Measurements from ENCODE around the gene LSM7. TPM values are rescaled to one million over a fixed set of nuclear protein-coding genes. Genes with fewer than 3 reads are reported as not detected.

Gene LSM7
- total RNA-seq, 1 experiment from 2014 or later = 93.0 TPM

DNA sequence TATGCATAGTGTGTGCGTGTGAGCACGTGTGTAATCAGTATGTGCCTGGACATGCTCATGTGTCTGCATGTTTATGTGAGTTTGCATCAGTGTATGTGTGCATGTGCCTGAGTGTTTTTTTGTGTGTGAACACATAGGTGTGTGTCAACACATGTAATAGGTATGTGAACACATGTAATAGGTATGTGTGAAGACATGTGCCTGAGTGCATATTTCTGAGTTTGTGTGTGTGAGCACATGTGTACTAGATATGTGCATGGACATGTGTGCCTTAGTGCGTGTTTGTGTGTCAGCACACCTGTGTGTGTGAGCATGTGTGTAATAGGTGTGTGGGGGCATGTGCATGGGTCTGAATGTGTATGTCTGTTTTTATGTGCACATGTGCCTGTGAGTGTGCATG lies 7.5 kb upstream of the LSM7 start:
- Mint-ChIP-seq H3K27ac (ENCODE audit: unreplicated experiment) (peak overlapping the region; percentile 26), H3K36me3 (ENCODE audit: insufficient read depth, unreplicated experiment) (peaks cover 7% of the 10 kb centered on the region), H3K9me3 (ENCODE audit: low read depth, unreplicated experiment) (no peaks in the 10 kb centered on the region), H3K27me3 (ENCODE audit: unreplicated experiment) (no peaks in the 10 kb centered on the region), H3K4me3 (ENCODE audit: low read depth, unreplicated experiment) (no peak overlapping the region), H3K4me1 (ENCODE audit: low read depth, unreplicated experiment) (peaks cover 8% of the 10 kb centered on the region)
- CTCF ChIA-PET = no interaction called here
- intact Hi-C loops (cut with micrococcal nuclease; ENCODE audit: unreplicated experiment) = no loop called here
- TF ChIP-seq, protein P1, sequence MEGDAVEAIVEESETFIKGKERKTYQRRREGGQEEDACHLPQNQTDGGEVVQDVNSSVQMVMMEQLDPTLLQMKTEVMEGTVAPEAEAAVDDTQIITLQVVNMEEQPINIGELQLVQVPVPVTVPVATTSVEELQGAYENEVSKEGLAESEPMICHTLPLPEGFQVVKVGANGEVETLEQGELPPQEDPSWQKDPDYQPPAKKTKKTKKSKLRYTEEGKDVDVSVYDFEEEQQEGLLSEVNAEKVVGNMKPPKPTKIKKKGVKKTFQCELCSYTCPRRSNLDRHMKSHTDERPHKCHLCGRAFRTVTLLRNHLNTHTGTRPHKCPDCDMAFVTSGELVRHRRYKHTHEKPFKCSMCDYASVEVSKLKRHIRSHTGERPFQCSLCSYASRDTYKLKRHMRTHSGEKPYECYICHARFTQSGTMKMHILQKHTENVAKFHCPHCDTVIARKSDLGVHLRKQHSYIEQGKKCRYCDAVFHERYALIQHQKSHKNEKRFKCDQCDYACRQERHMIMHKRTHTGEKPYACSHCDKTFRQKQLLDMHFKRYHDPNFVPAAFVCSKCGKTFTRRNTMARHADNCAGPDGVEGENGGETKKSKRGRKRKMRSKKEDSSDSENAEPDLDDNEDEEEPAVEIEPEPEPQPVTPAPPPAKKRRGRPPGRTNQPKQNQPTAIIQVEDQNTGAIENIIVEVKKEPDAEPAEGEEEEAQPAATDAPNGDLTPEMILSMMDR (IDR thresholded peaks at IDR 0.05; ENCODE audit: unreplicated experiment) = no peak
- no TSS peak for BruUV-seq (replicated peaks)
- DNase-seq = no peak

DNA sequence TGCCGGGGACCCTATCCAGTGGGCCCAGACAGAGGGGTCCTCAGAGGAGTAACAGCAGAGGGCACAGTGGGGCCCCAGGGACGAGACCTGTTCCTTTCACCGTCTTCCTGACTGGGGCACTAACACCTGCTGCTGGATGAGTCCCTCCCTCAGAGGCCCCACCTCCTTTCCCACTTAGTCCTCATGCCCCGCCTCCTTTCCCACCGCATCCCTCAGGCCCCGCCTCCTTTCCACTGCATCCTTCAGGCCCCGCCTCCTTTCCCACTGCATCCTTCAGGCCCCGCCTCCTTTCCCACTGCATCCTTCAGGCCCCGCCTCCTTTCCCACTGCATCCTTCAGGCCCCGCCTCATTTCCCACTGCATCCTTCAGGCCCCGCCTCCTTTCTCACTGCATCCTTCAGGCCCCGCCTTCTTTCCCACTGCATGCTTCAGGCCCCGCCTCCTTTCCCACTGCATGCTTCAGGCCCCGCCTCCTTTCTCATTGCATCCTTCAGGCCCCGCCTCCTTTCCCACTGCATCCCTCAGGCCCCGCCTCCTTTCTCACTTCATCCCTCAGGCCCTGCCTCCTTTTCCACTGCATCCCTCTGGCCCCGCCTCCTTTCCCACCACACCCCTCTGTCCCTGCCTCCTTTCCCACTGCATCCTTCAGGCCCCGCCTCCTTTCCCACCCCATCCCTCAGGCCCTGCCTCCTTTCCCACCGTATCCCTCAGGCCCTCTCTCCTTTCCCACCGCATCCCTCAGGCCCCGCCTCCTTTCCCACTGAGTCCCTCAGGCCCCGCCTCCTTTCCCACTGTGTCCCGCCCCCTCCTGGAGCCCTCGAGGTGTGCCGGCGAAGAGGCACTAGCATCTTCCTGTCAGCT lies 6.8 kb upstream of the LSM7 start:
- no peak overlapping the region for H3K4me3 Mint-ChIP-seq (ENCODE audit: low read depth, unreplicated experiment)
- peaks cover 14% of the 10 kb centered on the region for H3K4me1 Mint-ChIP-seq (ENCODE audit: low read depth, unreplicated experiment)
- no peaks in the 10 kb centered on the region for H3K27me3 Mint-ChIP-seq (ENCODE audit: unreplicated experiment)
- H3K9me3 Mint-ChIP-seq (ENCODE audit: low read depth, unreplicated experiment) = no peaks in the 10 kb centered on the region
- CTCF ChIA-PET = no interaction called here
- DNase-seq = no peak
- TF ChIP-seq, protein P1 (IDR thresholded peaks at IDR 0.05; ENCODE audit: unreplicated experiment) = no peak
- H3K27ac Mint-ChIP-seq (ENCODE audit: unreplicated experiment) = no peak overlapping the region
- no TSS peak for BruUV-seq (replicated peaks)
- peaks cover 12% of the 10 kb centered on the region for H3K36me3 Mint-ChIP-seq (ENCODE audit: insufficient read depth, unreplicated experiment)
- intact Hi-C loops (cut with micrococcal nuclease; ENCODE audit: unreplicated experiment) = no loop called here

DNA sequence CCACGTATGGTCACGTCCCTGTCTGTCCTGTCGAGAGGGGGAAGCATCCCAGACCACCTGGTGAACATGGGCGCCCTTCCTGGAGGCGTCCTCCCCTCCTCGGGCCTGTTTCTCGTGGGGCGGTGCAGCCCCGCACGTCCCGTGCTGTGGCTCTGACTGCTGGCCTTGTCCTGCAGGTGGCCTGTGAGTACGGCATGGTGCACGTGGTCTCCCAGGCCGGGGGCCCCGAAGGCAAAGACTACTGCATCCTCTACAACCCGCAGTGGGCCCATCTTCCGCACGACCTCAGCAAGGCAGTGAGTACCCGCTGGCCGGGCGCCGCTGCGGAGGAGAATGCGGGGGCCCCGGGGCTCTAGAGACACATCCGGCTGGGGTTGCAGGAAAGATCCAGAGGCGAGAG lies 6.0 kb upstream of the LSM7 start:
- H3K27me3 Mint-ChIP-seq (ENCODE audit: unreplicated experiment) = no peaks in the 10 kb centered on the region
- CTCF ChIA-PET = no interaction called here
- BruUV-seq (replicated peaks) = no TSS peak
- no peak for DNase-seq
- H3K27ac Mint-ChIP-seq (ENCODE audit: unreplicated experiment) = no peak overlapping the region
- H3K36me3 Mint-ChIP-seq (ENCODE audit: insufficient read depth, unreplicated experiment) = peaks cover 19% of the 10 kb centered on the region
- H3K9me3 Mint-ChIP-seq (ENCODE audit: low read depth, unreplicated experiment) = no peaks in the 10 kb centered on the region
- intact Hi-C loops (cut with micrococcal nuclease; ENCODE audit: unreplicated experiment) = no loop called here
- no peak overlapping the region for H3K4me3 Mint-ChIP-seq (ENCODE audit: low read depth, unreplicated experiment)
- H3K4me1 Mint-ChIP-seq (ENCODE audit: low read depth, unreplicated experiment) = peaks cover 22% of the 10 kb centered on the region
- TF ChIP-seq, protein P1 (IDR thresholded peaks at IDR 0.05; ENCODE audit: unreplicated experiment) = no peak

DNA sequence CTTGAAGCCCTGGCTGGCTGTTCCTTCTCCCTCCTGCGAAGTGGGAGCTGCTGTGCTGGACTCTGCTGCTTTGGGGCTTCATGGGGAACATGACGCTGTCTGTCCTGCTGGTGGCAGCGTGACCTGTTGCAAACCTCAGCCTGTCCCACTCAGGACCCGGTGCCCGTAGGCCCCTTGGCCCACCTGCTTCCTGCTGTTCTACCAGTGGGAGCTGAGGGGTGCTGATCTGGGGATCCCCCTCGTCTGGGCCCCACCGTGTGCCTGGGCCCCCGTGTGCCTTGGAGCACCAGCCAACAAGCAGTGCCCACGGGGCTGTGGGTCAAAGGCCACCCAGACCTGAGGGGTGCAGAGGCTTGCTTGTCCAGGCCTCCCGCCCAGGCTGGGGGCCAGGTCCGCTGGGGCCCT lies 5.4 kb upstream of the LSM7 start:
- no TSS peak for BruUV-seq (replicated peaks)
- TF ChIP-seq, protein P1 (IDR thresholded peaks at IDR 0.05; ENCODE audit: unreplicated experiment) = no peak
- Mint-ChIP-seq H3K36me3 (ENCODE audit: insufficient read depth, unreplicated experiment) (peaks cover 25% of the 10 kb centered on the region), H3K27ac (ENCODE audit: unreplicated experiment) (no peak overlapping the region), H3K9me3 (ENCODE audit: low read depth, unreplicated experiment) (no peaks in the 10 kb centered on the region), H3K4me1 (ENCODE audit: low read depth, unreplicated experiment) (peaks cover 26% of the 10 kb centered on the region), H3K4me3 (ENCODE audit: low read depth, unreplicated experiment) (no peak overlapping the region), H3K27me3 (ENCODE audit: unreplicated experiment) (no peaks in the 10 kb centered on the region)
- no peak for DNase-seq
- intact Hi-C loops (cut with micrococcal nuclease; ENCODE audit: unreplicated experiment) = no loop called here
- CTCF ChIA-PET = no interaction called here
